Subcutaneous adipose tissue (tissue), 4 donors: Measurements from ENCODE around the gene SRGAP1. TPM values are rescaled to one million over a fixed set of nuclear protein-coding genes. Genes with fewer than 3 reads are reported as not detected.

Source experiments
- total RNA-seq, 4 donors: library from RNA; depleted of rRNA; stranded (reverse); fragments of >200 nt; gene quantifications; one replicate each; pipeline ENCODE4 v1.1.0, GENCODE V29; 2016
- TF ChIP-seq, protein P1 (sequence below): fragments of 450-650 bp; IDR thresholded peaks from one replicate; pipeline ENCODE4 v1.5.1; 2016; ENCODE audit warnings: low read depth, mild to moderate bottlenecking, control low read depth, antibody characterized with exemption, moderate library complexity

Gene SRGAP1
- total RNA-seq, 4 donors from 2014 or later, result 10.0 to 27.2 (median 23.8) TPM

DNA sequence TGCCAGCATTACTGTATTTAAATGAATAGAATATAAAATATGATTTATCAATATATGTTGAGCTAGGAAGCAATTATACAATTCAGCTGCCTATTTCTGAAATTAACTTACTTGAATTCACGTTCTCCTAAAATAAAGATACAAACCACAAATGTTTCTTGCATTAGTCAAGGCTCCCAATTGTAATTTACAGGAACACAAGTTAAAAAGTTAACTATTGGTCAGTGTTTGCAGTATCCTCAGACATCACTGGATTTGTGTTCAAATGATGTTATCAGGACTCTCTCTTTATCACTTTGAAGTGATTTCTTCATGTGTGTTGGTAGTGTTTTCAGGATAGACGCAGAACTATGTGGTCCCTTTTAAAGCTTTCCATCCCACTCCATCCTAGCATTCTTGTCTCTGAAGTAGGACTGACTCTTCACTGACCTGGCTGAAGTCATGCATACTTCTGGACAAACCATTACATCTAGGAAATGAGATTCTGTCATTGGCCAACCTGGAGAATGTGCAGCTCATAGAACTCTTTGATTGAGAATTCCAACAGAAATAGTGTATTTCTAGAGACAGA is 221.5 kb downstream of the SRGAP1 start:
- TF ChIP-seq, protein P1, sequence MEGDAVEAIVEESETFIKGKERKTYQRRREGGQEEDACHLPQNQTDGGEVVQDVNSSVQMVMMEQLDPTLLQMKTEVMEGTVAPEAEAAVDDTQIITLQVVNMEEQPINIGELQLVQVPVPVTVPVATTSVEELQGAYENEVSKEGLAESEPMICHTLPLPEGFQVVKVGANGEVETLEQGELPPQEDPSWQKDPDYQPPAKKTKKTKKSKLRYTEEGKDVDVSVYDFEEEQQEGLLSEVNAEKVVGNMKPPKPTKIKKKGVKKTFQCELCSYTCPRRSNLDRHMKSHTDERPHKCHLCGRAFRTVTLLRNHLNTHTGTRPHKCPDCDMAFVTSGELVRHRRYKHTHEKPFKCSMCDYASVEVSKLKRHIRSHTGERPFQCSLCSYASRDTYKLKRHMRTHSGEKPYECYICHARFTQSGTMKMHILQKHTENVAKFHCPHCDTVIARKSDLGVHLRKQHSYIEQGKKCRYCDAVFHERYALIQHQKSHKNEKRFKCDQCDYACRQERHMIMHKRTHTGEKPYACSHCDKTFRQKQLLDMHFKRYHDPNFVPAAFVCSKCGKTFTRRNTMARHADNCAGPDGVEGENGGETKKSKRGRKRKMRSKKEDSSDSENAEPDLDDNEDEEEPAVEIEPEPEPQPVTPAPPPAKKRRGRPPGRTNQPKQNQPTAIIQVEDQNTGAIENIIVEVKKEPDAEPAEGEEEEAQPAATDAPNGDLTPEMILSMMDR, result no peak

DNA sequence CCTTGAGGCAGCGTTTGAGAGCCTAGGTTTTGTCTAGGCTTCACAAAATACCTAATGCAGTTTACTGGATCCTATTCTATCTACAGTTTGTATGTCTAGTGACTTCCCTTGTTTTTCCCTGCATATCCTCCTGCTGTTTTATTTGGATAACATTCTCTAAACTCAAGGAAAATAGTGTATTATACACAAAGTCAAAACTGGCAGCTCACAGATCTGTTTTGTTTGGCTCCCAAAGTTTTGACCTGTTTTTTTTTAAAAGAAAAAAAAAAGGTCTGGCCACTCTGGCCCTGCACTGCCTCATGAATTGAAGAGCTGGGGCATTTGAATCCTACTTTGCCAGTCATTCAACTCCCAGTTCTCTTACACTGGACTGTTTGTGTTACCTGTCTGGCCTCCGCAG is 222.3 kb downstream of the SRGAP1 start:
- TF ChIP-seq, protein P1, result no peak

DNA sequence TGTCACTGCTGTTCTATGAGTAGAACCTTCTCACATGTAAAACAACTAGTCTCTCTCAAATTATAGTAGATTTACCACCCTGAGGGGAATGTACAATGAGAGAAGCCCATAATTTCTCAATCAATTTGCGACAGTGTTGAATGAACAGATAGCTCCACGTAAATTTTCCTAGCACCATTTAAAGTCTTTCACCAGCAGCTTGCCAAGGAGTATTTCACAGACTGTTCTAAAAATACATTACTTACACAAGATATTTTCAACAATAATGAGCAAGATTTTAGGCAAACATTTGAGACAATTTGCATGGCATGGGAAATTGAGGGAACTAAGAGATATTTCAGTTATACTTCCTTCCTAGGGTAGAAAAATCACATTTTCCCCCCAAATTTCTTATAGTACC is 226.0 kb downstream of the SRGAP1 start:
- TF ChIP-seq, protein P1, result no peak

DNA sequence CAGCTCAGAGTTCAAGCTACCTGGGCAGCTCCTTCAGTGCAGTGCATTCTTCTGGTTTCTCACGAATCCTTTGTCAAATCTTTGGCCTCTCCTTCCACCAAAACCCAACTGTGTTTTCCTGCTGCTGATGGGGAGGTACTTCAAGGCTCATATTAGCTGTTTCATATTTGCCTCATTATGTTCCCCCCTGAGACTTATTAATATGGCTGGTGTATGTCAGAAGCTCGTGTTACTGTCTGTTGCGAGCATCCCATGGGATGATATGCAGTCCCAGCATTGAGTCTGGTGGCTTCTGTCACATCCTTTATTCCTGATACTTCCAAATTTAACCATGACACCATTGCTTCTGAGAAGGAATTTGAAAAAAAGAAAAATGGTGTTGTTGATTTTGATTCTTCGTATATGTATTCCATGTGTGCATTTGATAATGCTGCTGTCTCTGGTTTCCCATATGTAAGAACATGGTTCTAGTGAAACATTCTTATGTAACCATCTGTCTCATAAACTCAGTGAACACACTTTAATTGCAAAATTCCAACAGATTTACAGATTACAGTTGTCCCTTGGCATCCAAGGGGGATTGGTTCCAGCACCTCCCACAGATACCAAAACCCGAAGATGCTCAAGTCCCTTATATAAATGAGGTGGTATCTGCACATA is 228.5 kb downstream of the SRGAP1 start:
- TF ChIP-seq, protein P1, result no peak

DNA sequence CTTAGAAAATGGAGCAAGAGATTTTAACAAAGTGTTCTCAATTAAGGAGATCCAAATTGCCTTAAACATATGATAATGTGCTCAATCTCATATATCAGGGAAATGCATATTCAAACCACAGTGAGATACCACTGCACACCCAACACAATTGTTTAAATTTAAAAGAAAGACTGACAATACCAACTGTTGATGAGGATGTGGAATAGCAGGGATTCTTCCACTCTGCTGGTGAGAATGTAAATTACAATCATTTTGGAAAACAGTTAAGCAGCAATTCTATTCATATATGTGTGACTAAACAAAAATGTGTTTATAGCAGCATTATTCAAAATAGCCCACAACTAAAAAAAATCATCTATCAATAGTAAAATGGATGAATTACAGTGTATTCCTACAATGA is 233.4 kb downstream of the SRGAP1 start:
- TF ChIP-seq, protein P1, result no peak

DNA sequence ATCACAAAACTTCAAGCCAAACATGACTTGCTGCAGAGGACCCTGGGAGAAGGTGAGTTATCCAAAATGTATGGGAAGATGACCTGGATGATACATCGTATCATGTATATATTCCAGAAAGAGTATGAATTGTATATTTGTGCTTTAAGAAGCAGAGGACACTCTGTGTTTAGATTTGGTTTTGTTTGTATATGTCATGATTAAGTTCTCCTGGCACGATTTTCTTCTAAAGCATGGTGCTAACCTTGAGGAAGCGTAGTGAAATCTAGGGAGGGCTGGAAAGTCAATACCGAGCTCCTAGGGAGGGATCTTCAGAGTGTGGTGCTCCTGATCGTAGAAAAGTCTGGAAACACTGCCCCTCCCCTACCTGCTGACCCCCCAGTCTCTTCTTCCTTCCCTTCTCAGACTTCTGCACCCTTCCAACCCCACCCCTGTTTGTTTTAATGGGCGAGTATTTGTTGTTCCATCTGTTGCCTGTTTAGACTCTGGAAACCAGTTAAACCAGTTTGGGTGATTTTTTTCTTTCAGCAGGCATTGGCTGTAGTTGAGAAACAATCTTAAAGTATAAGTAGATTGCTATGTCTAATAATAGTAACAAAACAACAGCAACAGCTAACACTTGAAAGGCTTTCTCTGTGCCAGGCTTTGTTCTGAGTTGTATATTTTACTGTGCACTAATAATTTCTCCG is 236.0 kb downstream of the SRGAP1 start:
- TF ChIP-seq, protein P1, result no peak

DNA sequence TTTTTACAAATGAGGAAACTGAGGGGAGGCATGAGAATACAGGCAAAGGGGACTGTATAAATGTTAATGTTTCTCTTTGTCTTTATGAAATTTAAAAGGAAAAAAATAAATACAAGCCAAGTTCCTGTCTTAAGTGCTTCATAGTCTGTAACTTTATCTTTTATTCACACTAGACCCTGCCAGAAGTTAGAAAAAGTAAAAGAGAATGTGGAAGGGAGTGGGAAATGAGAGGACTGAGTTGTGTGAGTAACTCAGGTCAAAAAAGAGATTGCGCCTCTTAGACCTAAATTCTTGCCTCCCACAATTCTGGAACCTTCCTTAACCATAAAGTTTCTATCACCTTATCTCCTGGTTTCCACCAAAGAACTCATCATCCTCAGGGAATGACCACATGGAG is 236.5 kb downstream of the SRGAP1 start:
- TF ChIP-seq, protein P1, result no peak
